T-helper 1 cell treated with Interleukin-12 subunit alpha and Interleukin-12 subunit beta and Interleukin-4 antibody, amounts not matched to agents 30 μg/mL and 1 μg/mL, for 36 hours (primary cell): Measurements from ENCODE around the gene SOX5.
"Not testable (repeated sequence)": the region's sequence is repeated elsewhere in the genome, so short reads cannot be mapped to it uniquely, and the experiment has no call there.

Source experiments
- H3K27ac Mint-ChIP-seq: one replicate; pipeline ENCODE4 v1.8.0; 2021; ENCODE audit warnings: mild to moderate bottlenecking, mixed read lengths
- H3K27me3 Mint-ChIP-seq: one replicate; pipeline ENCODE4 v1.8.0; 2021; ENCODE audit warnings: low read depth, mixed read lengths
- H3K36me3 Mint-ChIP-seq: one replicate; pipeline ENCODE4 v1.8.0; 2021; ENCODE audit warnings: low read depth, mixed read lengths
- H3K4me1 Mint-ChIP-seq: one replicate; pipeline ENCODE4 v1.8.0; 2021; ENCODE audit warnings: low read depth, mixed read lengths
- H3K4me3 Mint-ChIP-seq: one replicate; pipeline ENCODE4 v1.8.0; 2021; ENCODE audit warnings: mild to moderate bottlenecking, moderate library complexity, mixed read lengths
- H3K9me3 Mint-ChIP-seq: one replicate; pipeline ENCODE4 v1.8.0; 2021; ENCODE audit warnings: mixed read lengths

Gene SOX5

DNA sequence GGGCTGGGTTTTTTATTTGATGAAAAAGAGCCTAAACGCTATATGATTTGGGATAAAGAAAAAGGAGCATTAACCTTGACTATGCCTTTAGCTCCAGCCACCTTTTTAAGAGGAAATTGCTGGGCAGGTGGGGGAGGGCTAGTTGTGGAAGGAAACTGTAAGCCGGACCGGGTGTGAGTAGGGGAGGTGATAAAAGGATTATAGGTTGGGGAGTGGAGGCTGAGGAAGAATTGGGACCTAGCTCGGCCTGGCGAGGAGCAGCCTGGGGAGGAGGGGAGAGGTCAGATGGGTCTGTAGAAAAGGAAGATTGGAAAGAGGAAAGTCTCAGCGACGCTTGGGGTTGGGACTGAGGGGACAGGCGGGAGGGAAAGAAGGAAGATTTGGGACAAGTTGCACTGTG is 439.6 kb downstream of the SOX5 start:
- H3K4me3 Mint-ChIP-seq, H3K27me3 Mint-ChIP-seq, H3K36me3 Mint-ChIP-seq, H3K27ac Mint-ChIP-seq, H3K4me1 Mint-ChIP-seq: not testable (repeated sequence)
- peaks cover 28% of the 10 kb centered on the region for H3K9me3 Mint-ChIP-seq

DNA sequence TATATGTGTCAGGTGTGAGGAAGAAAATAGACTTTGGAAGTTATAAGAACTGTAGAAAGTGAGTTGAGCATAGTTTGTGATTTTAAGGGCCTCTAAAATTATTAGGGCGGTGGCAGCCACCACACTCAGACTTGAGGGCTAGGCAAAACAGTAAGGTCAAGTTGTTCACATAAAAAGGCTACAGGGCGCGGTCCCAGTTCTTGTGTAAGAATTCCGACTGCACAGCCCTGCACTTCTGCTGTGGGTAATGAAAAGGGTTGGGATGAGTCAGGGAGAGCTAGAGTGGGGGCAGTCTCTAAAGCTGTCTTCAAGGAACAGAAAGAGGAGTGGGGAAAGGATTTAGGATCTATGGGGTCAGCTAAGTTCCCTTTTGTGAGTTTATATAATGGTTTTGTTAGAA is 441.7 kb downstream of the SOX5 start:
- H3K9me3 Mint-ChIP-seq, result peaks cover 24% of the 10 kb centered on the region
- H3K4me3 Mint-ChIP-seq, H3K27ac Mint-ChIP-seq, H3K27me3 Mint-ChIP-seq, H3K36me3 Mint-ChIP-seq, H3K4me1 Mint-ChIP-seq: not testable (repeated sequence)

DNA sequence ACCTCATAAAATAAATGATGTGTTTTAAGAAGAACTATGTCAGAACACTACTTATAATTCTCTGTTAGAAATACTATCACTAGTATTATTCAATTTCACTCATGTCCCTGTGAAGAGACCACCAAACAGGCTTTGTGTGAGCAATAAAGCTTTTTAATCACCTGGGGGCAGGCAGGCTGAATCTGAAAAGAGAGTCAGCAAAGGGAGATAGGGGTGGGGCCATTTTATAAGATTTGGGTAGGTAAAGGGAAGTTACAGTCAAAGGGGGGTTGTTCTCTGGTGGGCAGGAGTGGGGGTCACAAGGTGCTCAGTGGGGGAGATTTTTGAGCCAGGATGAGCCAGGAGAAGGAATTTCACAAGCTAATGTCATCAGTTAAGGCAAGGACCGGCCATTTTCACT is 443.7 kb downstream of the SOX5 start:
- not testable (repeated sequence) for H3K4me1 Mint-ChIP-seq, H3K27ac Mint-ChIP-seq, H3K4me3 Mint-ChIP-seq, H3K36me3 Mint-ChIP-seq, H3K27me3 Mint-ChIP-seq
- H3K9me3 Mint-ChIP-seq, result peaks cover 21% of the 10 kb centered on the region

DNA sequence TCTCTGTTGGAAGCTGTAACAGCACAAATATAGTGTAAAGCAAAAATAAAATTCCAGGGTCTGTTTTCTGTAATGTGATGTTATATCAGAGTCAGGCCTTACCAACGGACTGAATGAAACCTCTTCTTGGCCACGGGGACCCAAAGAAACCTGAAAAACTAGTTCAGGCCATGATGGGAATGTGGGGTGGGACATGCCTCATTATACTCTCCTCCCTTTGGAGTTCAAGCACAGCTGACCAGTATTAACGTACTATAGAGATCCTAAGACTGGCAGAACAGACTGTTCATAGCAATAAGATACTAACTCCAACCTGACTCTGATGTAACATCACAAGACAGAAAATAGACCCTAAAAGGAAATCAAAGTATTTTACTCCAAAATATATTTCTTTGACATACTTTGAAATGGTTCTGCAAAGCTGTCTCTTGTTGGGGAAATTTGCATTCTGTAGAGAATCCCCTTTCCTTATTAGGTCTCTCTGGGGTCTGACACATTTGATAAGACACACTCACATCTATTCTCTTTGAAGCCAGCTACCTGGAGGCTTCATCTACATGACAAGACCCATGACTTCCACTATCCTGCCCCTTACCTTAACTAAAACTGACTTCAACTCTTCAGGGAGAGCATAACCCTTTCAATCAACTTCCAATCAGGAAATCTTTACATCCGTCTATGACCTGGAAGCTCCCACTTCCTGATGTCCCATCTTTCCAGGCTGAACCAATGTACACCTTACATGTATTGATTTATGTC is 444.6 kb downstream of the SOX5 start:
- Mint-ChIP-seq H3K36me3 (no peaks in the 10 kb centered on the region), H3K27ac (no peak overlapping the region), H3K4me1 (no peaks in the 10 kb centered on the region), H3K9me3 (peaks cover 14% of the 10 kb centered on the region), H3K27me3 (no peaks in the 10 kb centered on the region), H3K4me3 (no peak overlapping the region)

DNA sequence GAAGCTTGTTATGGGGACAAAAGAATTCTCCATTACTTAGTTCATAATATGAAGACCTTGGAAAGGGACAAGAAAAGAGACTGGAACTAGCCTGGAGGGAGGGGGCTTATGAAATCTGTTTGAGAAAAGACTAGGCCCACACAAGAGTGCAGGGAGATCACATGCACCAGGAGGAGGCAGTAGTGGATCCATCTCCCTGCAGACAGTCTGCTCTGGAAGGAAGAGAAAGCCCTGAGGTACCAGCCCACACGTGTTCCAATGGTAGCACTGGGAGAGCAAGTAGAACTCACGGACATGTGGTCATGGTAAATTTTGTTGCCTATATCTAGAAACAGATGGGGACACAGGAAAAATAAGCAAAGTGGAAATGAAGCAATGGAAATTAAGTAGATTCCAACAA is 445.4 kb downstream of the SOX5 start:
- Mint-ChIP-seq H3K36me3 (no peaks in the 10 kb centered on the region), H3K4me1 (no peaks in the 10 kb centered on the region), H3K27me3 (no peaks in the 10 kb centered on the region), H3K9me3 (peaks cover 12% of the 10 kb centered on the region), H3K4me3 (no peak overlapping the region), H3K27ac (no peak overlapping the region)

DNA sequence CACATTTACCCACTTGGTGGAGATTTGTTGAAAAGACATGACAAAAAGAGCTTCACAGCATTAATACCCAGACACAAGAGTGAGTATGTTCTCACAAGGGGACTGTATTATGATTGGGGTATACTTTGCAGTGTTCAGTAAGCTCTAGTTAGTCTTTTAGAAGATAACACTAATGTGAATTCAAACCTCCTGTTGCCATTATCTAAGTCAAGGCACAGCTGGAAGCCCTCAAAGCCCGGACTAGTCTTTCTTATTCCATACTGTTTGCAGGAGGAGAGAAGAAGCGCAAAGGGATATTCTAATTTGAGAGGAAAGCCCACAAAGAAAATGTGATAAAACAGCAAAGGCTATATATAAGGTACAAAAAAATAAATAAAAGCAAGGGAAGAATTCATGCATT is 445.9 kb downstream of the SOX5 start:
- H3K27me3 Mint-ChIP-seq, result no peaks in the 10 kb centered on the region
- H3K27ac Mint-ChIP-seq, result no peak overlapping the region
- no peak overlapping the region for H3K4me3 Mint-ChIP-seq
- H3K9me3 Mint-ChIP-seq, result peaks cover 17% of the 10 kb centered on the region
- H3K4me1 Mint-ChIP-seq, result no peaks in the 10 kb centered on the region
- no peaks in the 10 kb centered on the region for H3K36me3 Mint-ChIP-seq

DNA sequence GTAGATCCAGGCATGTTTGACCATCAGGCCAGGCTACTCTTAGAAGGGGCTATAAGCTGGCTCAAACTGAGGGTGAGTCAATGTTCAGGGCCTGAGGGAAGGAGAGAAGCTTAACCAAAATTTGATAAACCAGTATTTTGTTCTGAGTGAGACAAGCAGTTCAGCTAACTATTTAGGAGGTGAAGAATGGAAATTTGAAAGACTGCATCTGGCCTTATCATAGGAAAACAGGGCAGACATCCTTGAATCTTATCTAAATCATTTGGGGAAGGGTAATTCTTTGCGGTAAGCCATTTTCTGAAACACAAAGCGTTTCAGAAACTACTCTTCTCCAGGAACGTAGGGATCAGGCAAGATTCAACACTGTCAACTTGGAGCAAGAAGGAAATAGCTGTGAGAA is 447.2 kb downstream of the SOX5 start:
- H3K27me3 Mint-ChIP-seq, result no peaks in the 10 kb centered on the region
- peaks cover 20% of the 10 kb centered on the region for H3K9me3 Mint-ChIP-seq
- H3K27ac Mint-ChIP-seq, result no peak overlapping the region
- no peak overlapping the region for H3K4me3 Mint-ChIP-seq
- H3K36me3 Mint-ChIP-seq, result no peaks in the 10 kb centered on the region
- H3K4me1 Mint-ChIP-seq, result no peaks in the 10 kb centered on the region

DNA sequence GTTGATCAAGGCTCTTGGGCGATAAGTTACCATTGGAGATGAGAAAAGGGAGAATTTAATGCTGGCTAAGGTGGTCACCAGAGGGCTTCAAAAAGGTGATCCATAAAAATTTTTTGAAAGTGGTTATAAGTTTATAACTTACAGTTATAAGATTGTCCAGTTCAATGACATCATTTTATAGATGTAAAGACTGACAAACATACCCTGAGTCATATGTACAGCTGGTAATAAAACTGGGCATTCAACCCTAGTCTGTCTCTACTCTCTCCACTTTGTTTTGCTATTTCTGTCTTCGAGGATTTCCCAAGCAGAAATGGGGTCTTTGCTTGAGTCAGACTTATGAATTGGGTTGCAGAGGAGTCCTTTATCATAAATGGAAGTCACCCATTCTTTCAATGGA is 454.0 kb downstream of the SOX5 start:
- no peaks in the 10 kb centered on the region for H3K36me3 Mint-ChIP-seq
- no peak overlapping the region for H3K27ac Mint-ChIP-seq
- H3K27me3 Mint-ChIP-seq, result no peaks in the 10 kb centered on the region
- no peaks in the 10 kb centered on the region for H3K4me1 Mint-ChIP-seq
- H3K9me3 Mint-ChIP-seq, result peaks cover 13% of the 10 kb centered on the region
- H3K4me3 Mint-ChIP-seq, result no peak overlapping the region

DNA sequence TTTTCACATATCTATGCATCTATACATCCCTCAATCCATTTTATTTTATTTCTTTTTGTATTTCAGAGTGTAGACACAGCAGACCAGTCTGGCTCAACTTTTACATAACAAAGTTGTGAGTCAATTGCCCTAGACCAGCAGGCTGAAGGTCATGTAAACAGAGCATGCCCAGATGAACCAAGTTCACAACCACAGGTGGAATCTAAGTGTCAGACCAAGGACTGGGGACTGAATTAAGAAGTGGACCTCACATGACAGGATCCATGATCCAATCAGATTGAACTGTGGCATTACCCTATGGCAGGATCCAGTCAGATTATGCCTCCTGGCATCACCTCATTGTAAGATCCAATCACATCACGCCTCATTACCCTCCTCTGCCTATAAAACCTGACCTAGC is 455.8 kb downstream of the SOX5 start:
- H3K4me1 Mint-ChIP-seq, result no peaks in the 10 kb centered on the region
- no peaks in the 10 kb centered on the region for H3K36me3 Mint-ChIP-seq
- no peak overlapping the region for H3K4me3 Mint-ChIP-seq
- no peak overlapping the region for H3K27ac Mint-ChIP-seq
- peaks cover 11% of the 10 kb centered on the region for H3K9me3 Mint-ChIP-seq
- H3K27me3 Mint-ChIP-seq, result no peaks in the 10 kb centered on the region

DNA sequence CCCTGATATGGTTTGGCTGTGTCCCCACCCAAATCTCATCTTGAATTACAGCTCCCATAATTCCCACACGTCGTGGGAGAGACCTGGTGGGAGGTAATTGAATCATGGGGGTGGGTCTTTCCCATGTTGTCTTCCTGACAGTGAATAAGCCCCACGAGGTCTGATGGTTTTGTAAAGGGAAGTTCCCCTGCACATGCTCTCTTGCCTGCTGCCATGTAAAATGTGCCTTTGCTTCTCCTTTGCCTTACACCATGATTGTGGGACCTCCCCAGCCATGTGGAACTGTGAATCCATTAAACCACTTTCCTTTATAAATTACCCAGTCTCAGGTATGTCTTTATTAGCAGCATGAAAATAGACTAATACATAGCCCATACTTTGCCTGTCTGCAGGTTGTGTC is 458.4 kb downstream of the SOX5 start:
- H3K27ac Mint-ChIP-seq, result not testable (repeated sequence)
- H3K9me3 Mint-ChIP-seq, result peaks cover 10% of the 10 kb centered on the region

DNA sequence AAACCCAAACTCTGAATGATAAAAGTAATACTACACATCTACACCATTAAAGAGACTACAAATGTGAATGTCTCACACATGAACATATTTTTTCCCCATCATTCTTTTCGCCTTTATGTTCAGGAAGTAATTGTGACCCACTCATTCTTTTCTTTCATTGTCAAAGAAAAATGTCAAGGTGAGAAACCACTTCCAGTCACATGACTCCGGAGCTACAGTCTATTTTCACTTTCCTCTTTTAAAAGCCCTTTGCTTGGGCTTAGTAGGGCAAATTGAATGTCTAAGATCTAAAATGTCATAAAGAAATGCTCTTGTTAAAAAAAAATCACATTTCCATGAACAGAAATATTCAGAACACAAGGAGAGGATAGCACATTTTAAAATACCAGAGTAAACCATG is 461.3 kb downstream of the SOX5 start:
- Mint-ChIP-seq H3K36me3 (no peaks in the 10 kb centered on the region), H3K27ac (no peak overlapping the region), H3K9me3 (peaks cover 12% of the 10 kb centered on the region), H3K4me1 (no peaks in the 10 kb centered on the region), H3K4me3 (no peak overlapping the region), H3K27me3 (no peaks in the 10 kb centered on the region)

More for the DNA sequence above, 458.4 kb downstream of the SOX5 start:
- H3K36me3 Mint-ChIP-seq, H3K4me1 Mint-ChIP-seq, H3K4me3 Mint-ChIP-seq, H3K27me3 Mint-ChIP-seq: not testable (repeated sequence)

DNA sequence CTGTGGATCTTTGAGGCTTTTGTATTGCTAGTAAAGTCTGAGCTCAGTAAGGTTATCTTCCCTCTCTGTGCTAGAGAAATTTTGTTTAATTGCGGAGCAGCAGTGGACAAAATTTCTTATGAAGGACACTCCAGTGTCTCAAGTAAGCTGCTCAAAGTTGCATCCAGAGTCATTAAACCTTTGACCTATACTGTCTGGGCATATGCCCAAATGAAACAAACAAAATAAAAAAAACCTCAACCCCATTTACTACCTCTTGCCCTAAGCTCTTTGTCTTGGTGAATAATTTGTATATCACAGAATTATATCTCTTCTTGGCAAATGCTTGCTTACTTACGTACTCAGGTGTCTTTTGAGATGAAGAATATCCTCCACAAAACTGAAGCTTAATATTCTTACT is 465.2 kb downstream of the SOX5 start:
- no peaks in the 10 kb centered on the region for H3K4me1 Mint-ChIP-seq
- no peaks in the 10 kb centered on the region for H3K36me3 Mint-ChIP-seq
- H3K27me3 Mint-ChIP-seq, result no peaks in the 10 kb centered on the region
- H3K9me3 Mint-ChIP-seq, result peaks cover 24% of the 10 kb centered on the region
- H3K27ac Mint-ChIP-seq, result no peak overlapping the region
- H3K4me3 Mint-ChIP-seq, result no peak overlapping the region

DNA sequence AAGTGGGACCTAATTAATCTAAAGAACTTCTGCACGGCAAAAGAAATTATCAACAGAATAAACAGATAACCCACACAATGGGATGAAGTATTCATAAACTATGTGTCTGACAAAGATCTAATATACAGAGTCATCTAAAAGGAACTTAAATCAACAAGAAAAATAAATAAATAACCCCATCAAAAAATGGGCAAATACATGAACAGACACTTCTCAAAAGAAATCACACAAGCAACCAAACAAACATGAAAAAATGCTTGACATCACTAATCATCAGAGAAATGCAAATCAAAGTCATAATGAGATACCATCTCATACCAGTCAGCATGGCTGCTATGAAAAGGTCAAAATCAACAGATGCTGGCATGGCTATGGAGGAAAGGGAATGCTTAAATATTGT is 466.9 kb downstream of the SOX5 start:
- H3K36me3 Mint-ChIP-seq, result no peaks in the 10 kb centered on the region
- H3K4me3 Mint-ChIP-seq, result no peak overlapping the region
- H3K4me1 Mint-ChIP-seq, result no peaks in the 10 kb centered on the region
- H3K27ac Mint-ChIP-seq, result no peak overlapping the region
- H3K27me3 Mint-ChIP-seq, result no peaks in the 10 kb centered on the region
- H3K9me3 Mint-ChIP-seq, result peaks cover 30% of the 10 kb centered on the region
